Endodermal cell (in vitro differentiated cells): ENCODE measurements around the gene GPC3. TPM values are rescaled to one million over a fixed set of nuclear protein-coding genes. Genes with fewer than 3 reads are reported as not detected.

Experiments
- DNase-seq: peaks from one replicate; pipeline ENCODE4 v3.0.0-alpha.2; 2017
- H3K27ac ChIP-seq: 2 replicates; pipeline ENCODE4 v1.5.1; 2013; ENCODE audit warnings: mild to moderate bottlenecking, low read depth, low read length, moderate library complexity
- H3K27me3 ChIP-seq: 2 replicates; pipeline ENCODE4 v1.6.1; 2013; ENCODE audit warnings: mild to moderate bottlenecking, low read length, moderate library complexity; ENCODE audit not compliant: insufficient read depth, control insufficient read depth, poor library complexity, severe bottlenecking
- H3K36me3 ChIP-seq: 2 replicates; pipeline ENCODE4 v1.7.0; 2013; ENCODE audit warnings: mild to moderate bottlenecking, low read length, moderate library complexity; ENCODE audit not compliant: control insufficient read depth, insufficient read depth
- H3K4me1 ChIP-seq: one replicate; pipeline ENCODE4 v1.7.0; 2013; ENCODE audit warnings: low read length; ENCODE audit not compliant: control insufficient read depth, insufficient read depth
- H3K4me3 ChIP-seq: 2 replicates; pipeline ENCODE4 v1.5.1; 2013; ENCODE audit warnings: mild to moderate bottlenecking, low read length, moderate library complexity
- H3K9ac ChIP-seq: 2 replicates; pipeline ENCODE4 v1.6.1; 2013; ENCODE audit warnings: mild to moderate bottlenecking, low read length, moderate library complexity; ENCODE audit not compliant: poor library complexity, severe bottlenecking; ENCODE audit errors: extremely low read depth
- H3K9me3 ChIP-seq: 2 replicates; pipeline ENCODE4 v1.6.1; 2013; ENCODE audit warnings: mild to moderate bottlenecking, low read length, moderate library complexity; ENCODE audit not compliant: control insufficient read depth
- H3K27ac Mint-ChIP-seq: 2 replicates; pipeline ENCODE4 v1.8.0; 2020; ENCODE audit warnings: mixed read lengths
- H3K27me3 Mint-ChIP-seq: 2 replicates; pipeline ENCODE4 v1.8.0; 2021; ENCODE audit warnings: mild to moderate bottlenecking, mixed read lengths; ENCODE audit not compliant: insufficient read depth
- H3K36me3 Mint-ChIP-seq: 2 replicates; pipeline ENCODE4 v1.8.0; 2020; ENCODE audit warnings: low read depth, mixed read lengths
- H3K4me1 Mint-ChIP-seq: 2 replicates; pipeline ENCODE4 v1.8.0; 2020; ENCODE audit warnings: mixed read lengths
- H3K4me3 Mint-ChIP-seq: 2 replicates; pipeline ENCODE4 v1.8.0; 2020; ENCODE audit warnings: mild to moderate bottlenecking, moderate library complexity, mixed read lengths
- H3K9me3 Mint-ChIP-seq: 2 replicates; pipeline ENCODE4 v1.8.0; 2020; ENCODE audit warnings: mild to moderate bottlenecking, mixed read lengths
- WGBS, 2 experiments: methylation state at CpG; one replicate each; pipeline versions ENCODE4 v1.1.5 to v1.1.7; 2013; ENCODE audit warnings: missing lambda C conversion rate in 2 of 2, mixed read lengths in 1 of 2; ENCODE audit not compliant: insufficient coverage in 1 of 2, insufficient read length in 1 of 2; 5-methylcytosine and 5-hydroxymethylcytosine counted together
- total RNA-seq, 2 donors: library from RNA; stranded (reverse); fragmentation: NEBNext Ultra II Directional in 1 of 2; extraction: Animal tissue kit (Norgen Biotek cat#: 25700) in 1 of 2; gene quantifications; 2 replicates in 1 of 2; 3 replicates in 1 of 2; pipeline ENCODE4 v1.2.1, GENCODE V29; 2021
- TF ChIP-seq, protein P1 (sequence below): fragments of 200-600 bp; sonication (generic); conservative IDR thresholded peaks from 2 replicates; pipeline ENCODE4 v1.5.0; 2021; ENCODE audit warnings: antibody characterized with exemption, mild to moderate bottlenecking

GPC3 gene
- total RNA-seq, 2 donors from 2014 or later: 39.5 to 125 TPM

DNA sequence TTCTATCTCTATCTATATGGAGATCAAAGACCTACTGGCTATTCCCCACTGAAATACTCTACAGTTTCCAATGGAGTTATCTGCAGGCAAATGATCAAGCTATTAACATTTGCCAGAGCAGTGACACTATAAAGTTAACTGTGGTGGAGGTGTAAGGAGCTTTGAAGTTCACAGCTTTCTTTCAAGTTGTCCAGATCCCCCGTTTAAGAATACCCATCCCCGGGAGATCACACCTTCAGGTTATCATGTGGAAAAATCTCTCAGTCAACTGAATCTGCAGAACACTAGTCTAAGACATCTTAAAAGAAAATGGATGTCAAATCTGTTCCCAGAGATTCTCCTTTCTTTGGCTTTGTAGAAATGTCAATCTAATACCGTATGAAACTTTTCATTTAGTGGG is 80.1 kb downstream of the GPC3 start:
- TF ChIP-seq, protein P1, sequence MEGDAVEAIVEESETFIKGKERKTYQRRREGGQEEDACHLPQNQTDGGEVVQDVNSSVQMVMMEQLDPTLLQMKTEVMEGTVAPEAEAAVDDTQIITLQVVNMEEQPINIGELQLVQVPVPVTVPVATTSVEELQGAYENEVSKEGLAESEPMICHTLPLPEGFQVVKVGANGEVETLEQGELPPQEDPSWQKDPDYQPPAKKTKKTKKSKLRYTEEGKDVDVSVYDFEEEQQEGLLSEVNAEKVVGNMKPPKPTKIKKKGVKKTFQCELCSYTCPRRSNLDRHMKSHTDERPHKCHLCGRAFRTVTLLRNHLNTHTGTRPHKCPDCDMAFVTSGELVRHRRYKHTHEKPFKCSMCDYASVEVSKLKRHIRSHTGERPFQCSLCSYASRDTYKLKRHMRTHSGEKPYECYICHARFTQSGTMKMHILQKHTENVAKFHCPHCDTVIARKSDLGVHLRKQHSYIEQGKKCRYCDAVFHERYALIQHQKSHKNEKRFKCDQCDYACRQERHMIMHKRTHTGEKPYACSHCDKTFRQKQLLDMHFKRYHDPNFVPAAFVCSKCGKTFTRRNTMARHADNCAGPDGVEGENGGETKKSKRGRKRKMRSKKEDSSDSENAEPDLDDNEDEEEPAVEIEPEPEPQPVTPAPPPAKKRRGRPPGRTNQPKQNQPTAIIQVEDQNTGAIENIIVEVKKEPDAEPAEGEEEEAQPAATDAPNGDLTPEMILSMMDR: no peak
- H3K36me3 Mint-ChIP-seq: peaks cover 7% of the 10 kb centered on the region
- H3K4me3 ChIP-seq: no peak overlapping the region
- H3K9me3 ChIP-seq: no peaks in the 10 kb centered on the region
- no peaks in the 10 kb centered on the region for H3K9me3 Mint-ChIP-seq
- 66% methylated on average over 3 of the region's 3 CpGs; no CpG with 5 or more reads in 1 of the 2 experiments for WGBS, 2 experiments
- peaks cover 27% of the 10 kb centered on the region for H3K4me1 Mint-ChIP-seq
- no peak overlapping the region for H3K4me3 Mint-ChIP-seq
- DNase-seq: no peak
- no peaks in the 10 kb centered on the region for H3K27me3 ChIP-seq
- H3K27me3 Mint-ChIP-seq: no peaks in the 10 kb centered on the region
- H3K4me1 ChIP-seq: no peaks in the 10 kb centered on the region
- no peak overlapping the region for H3K27ac Mint-ChIP-seq
- no peak overlapping the region for H3K27ac ChIP-seq
- no peaks in the 10 kb centered on the region for H3K36me3 ChIP-seq
- no peak overlapping the region for H3K9ac ChIP-seq

DNA sequence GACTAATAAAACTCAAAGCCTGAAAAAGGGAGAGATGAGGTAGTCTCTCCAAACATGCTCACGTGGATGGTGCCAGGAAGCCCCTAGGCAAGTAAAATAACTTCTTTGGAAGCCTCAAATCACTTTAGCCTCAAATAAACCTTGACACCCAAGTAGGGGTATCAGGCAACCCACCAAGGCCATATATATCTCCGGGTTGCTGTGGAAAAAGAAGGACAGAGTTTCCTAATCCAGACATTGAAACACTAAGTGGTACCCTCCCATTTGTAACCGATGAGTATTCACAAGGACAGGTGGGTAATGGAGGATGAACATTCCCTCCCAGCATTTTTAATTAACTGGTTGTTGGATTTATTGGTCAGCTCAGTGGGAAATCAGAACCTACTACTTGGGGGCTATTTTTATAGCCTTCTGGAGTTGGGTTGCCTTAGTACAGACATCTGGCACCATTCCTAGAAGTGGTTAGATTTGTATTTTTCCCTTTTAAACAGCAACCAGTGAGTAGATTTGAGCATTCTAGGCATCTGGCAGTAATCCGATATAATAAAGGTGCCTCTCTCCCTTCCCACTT is 87.7 kb downstream of the GPC3 start:
- WGBS, 2 experiments: 100% methylated on average over 1 of the region's 4 CpGs
- TF ChIP-seq, protein P1: no peak
- no peak overlapping the region for H3K27ac ChIP-seq
- no peaks in the 10 kb centered on the region for H3K4me1 ChIP-seq
- H3K9me3 ChIP-seq: no peaks in the 10 kb centered on the region
- no peak overlapping the region for H3K4me3 Mint-ChIP-seq
- no peak overlapping the region for H3K9ac ChIP-seq
- H3K36me3 Mint-ChIP-seq: peaks cover 5% of the 10 kb centered on the region
- no peak overlapping the region for H3K27ac Mint-ChIP-seq
- H3K27me3 ChIP-seq: no peaks in the 10 kb centered on the region
- no peak overlapping the region for H3K4me3 ChIP-seq
- no peaks in the 10 kb centered on the region for H3K36me3 ChIP-seq
- DNase-seq: no peak
- H3K9me3 Mint-ChIP-seq: no peaks in the 10 kb centered on the region
- no peaks in the 10 kb centered on the region for H3K27me3 Mint-ChIP-seq
- peaks cover 10% of the 10 kb centered on the region for H3K4me1 Mint-ChIP-seq

DNA sequence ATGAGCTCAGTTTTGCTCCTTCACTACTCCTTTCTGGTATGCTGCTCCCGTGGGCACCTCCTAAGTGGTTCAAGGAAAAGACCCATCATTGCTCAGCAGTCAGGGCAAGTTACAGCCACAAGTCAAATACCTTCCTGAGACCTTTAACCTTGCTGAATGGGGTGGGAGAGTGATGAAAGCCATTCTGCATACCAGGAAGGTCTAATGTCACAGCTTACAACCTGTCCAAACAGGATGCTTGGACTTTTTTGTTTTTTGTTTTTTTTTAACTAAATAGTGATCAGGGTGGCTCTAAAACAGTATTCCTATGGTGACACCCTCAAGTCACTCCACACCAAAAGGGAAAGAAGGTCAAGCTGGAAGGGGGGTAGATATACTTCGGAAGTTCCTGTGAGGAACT is 93.1 kb downstream of the GPC3 start:
- Mint-ChIP-seq H3K27ac (no peak overlapping the region), H3K4me3 (no peak overlapping the region), H3K4me1 (peaks cover 14% of the 10 kb centered on the region), H3K27me3 (no peaks in the 10 kb centered on the region), H3K36me3 (peaks cover 8% of the 10 kb centered on the region), H3K9me3 (no peaks in the 10 kb centered on the region)
- H3K36me3 ChIP-seq: no peaks in the 10 kb centered on the region
- no peaks in the 10 kb centered on the region for H3K9me3 ChIP-seq
- no peak overlapping the region for H3K4me3 ChIP-seq
- no peak overlapping the region for H3K9ac ChIP-seq
- no peaks in the 10 kb centered on the region for H3K4me1 ChIP-seq
- no peak overlapping the region for H3K27ac ChIP-seq
- no peak for DNase-seq
- H3K27me3 ChIP-seq: no peaks in the 10 kb centered on the region
- TF ChIP-seq, protein P1: no peak
- WGBS, 2 experiments: 64% methylated on average over 2 of the region's 2 CpGs; no CpG with 5 or more reads in 1 of the 2 experiments
